Measurements from ENCODE around the gene TRAF3.

Gene TRAF3

GRCh38 chr14:102826751-102827675 is 49.8 kb downstream of the TRAF3 start:
- no peak overlapping the region for H2BK15ac ChIP-seq (replicated peaks; ENCODE audit: low read depth)
- no peak overlapping the region for H3K4me2 ChIP-seq (ENCODE audit: low read length)
- no peak overlapping the region for H3K23ac ChIP-seq (ENCODE audit: low read length)
- no peak for DNase-seq
- H3K9ac ChIP-seq (ENCODE audit: low read length): no peak overlapping the region
- no peaks in the 10 kb centered on the region for H3K4me1 ChIP-seq (ENCODE audit: control insufficient read depth, low read depth, low read length)
- no peak overlapping the region for H3K56ac ChIP-seq (ENCODE audit: low read length)
- no peak overlapping the region for H4K5ac ChIP-seq (ENCODE audit: low read length)
- no peak overlapping the region for H3K18ac ChIP-seq (ENCODE audit: low read length)
- H3K36me3 ChIP-seq (ENCODE audit: control insufficient read depth, insufficient read depth, low read length): no peaks in the 10 kb centered on the region
- H2BK5ac ChIP-seq (ENCODE audit: low read length): no peak overlapping the region
- H3K27me3 ChIP-seq (ENCODE audit: insufficient read depth, low read length, poor library complexity): no peaks in the 10 kb centered on the region
- H2AK5ac ChIP-seq (ENCODE audit: low read length): no peak overlapping the region
- no peak overlapping the region for H3K4me3 ChIP-seq (ENCODE audit: low read length)
- H3K27ac ChIP-seq (ENCODE audit: low read depth, low read length): no peak overlapping the region
- H4K8ac ChIP-seq (ENCODE audit: low read depth, low read length): no peak overlapping the region
- no peak overlapping the region for H2BK120ac ChIP-seq (ENCODE audit: low read depth, low read length)
- peaks cover 2% of the 10 kb centered on the region for H3K79me2 ChIP-seq (ENCODE audit: control insufficient read depth, insufficient read depth, low read length)
- H3K79me1 ChIP-seq (ENCODE audit: low read length): no peaks in the 10 kb centered on the region
- H3K4ac ChIP-seq (ENCODE audit: low read depth, low read length): no peak overlapping the region
- WGBS (ENCODE audit: extremely low coverage, insufficient coverage, low lambda C conversion rate): no CpG with 5 or more reads among the region's 25 CpGs

GRCh38 chr14:102827716-102828115 is 50.5 kb downstream of the TRAF3 start:
- Histone ChIP-seq H3K56ac (ENCODE audit: low read length) (no peak overlapping the region), H3K4me3 (ENCODE audit: low read length) (no peak overlapping the region), H3K23ac (ENCODE audit: low read length) (no peak overlapping the region), H3K4me1 (ENCODE audit: control insufficient read depth, low read depth, low read length) (no peaks in the 10 kb centered on the region), H2BK120ac (ENCODE audit: low read depth, low read length) (no peak overlapping the region), H3K79me1 (ENCODE audit: low read length) (no peaks in the 10 kb centered on the region), H2BK5ac (ENCODE audit: low read length) (no peak overlapping the region), H3K9ac (ENCODE audit: low read length) (no peak overlapping the region), H3K4ac (ENCODE audit: low read depth, low read length) (no peak overlapping the region), H4K5ac (ENCODE audit: low read length) (no peak overlapping the region), H3K79me2 (ENCODE audit: control insufficient read depth, insufficient read depth, low read length) (peaks cover 2% of the 10 kb centered on the region), H4K8ac (ENCODE audit: low read depth, low read length) (no peak overlapping the region), H2AK5ac (ENCODE audit: low read length) (no peak overlapping the region), H3K27ac (ENCODE audit: low read depth, low read length) (no peak overlapping the region), H3K36me3 (ENCODE audit: control insufficient read depth, insufficient read depth, low read length) (no peaks in the 10 kb centered on the region), H2BK15ac (replicated peaks; ENCODE audit: low read depth) (no peak overlapping the region), H3K18ac (ENCODE audit: low read length) (no peak overlapping the region), H3K4me2 (ENCODE audit: low read length) (no peak overlapping the region), H3K27me3 (ENCODE audit: insufficient read depth, low read length, poor library complexity) (no peaks in the 10 kb centered on the region)
- WGBS (ENCODE audit: extremely low coverage, insufficient coverage, low lambda C conversion rate): no CpG with 5 or more reads among the region's 13 CpGs
- DNase-seq: no peak

- Histone ChIP-seq H3K4ac (ENCODE audit: low read depth, low read length) (no peak overlapping the region), H2BK5ac (ENCODE audit: low read length) (no peak overlapping the region), H3K23ac (ENCODE audit: low read length) (no peak overlapping the region), H3K79me1 (ENCODE audit: low read length) (no peaks in the 10 kb centered on the region), H3K4me2 (ENCODE audit: low read length) (no peak overlapping the region), H3K18ac (ENCODE audit: low read length) (no peak overlapping the region), H4K5ac (ENCODE audit: low read length) (no peak overlapping the region), H3K4me3 (ENCODE audit: low read length) (no peak overlapping the region), H3K56ac (ENCODE audit: low read length) (no peak overlapping the region), H2BK15ac (replicated peaks; ENCODE audit: low read depth) (no peak overlapping the region), H2BK120ac (ENCODE audit: low read depth, low read length) (no peak overlapping the region), H3K36me3 (ENCODE audit: control insufficient read depth, insufficient read depth, low read length) (no peaks in the 10 kb centered on the region), H3K4me1 (ENCODE audit: control insufficient read depth, low read depth, low read length) (no peaks in the 10 kb centered on the region), H2AK5ac (ENCODE audit: low read length) (no peak overlapping the region), H3K27me3 (ENCODE audit: insufficient read depth, low read length, poor library complexity) (no peaks in the 10 kb centered on the region), H3K27ac (ENCODE audit: low read depth, low read length) (no peak overlapping the region), H3K9ac (ENCODE audit: low read length) (no peak overlapping the region), H3K79me2 (ENCODE audit: control insufficient read depth, insufficient read depth, low read length) (peaks cover 2% of the 10 kb centered on the region), H4K8ac (ENCODE audit: low read depth, low read length) (no peak overlapping the region)
- DNase-seq: no peak
- no CpG with 5 or more reads among the region's 11 CpGs for WGBS (ENCODE audit: extremely low coverage, insufficient coverage, low lambda C conversion rate)
These were observed 50.9 kb downstream of the TRAF3 start for GRCh38 chr14:102828151-102828550.

GRCh38 chr14:102829016-102829548 is 51.8 kb downstream of the TRAF3 start:
- Histone ChIP-seq H4K8ac (ENCODE audit: low read depth, low read length) (no peak overlapping the region), H3K23ac (ENCODE audit: low read length) (no peak overlapping the region), H3K79me2 (ENCODE audit: control insufficient read depth, insufficient read depth, low read length) (no peaks in the 10 kb centered on the region), H3K4ac (ENCODE audit: low read depth, low read length) (no peak overlapping the region), H3K4me1 (ENCODE audit: control insufficient read depth, low read depth, low read length) (no peaks in the 10 kb centered on the region), H3K56ac (ENCODE audit: low read length) (no peak overlapping the region), H2AK5ac (ENCODE audit: low read length) (no peak overlapping the region), H2BK5ac (ENCODE audit: low read length) (no peak overlapping the region), H2BK15ac (replicated peaks; ENCODE audit: low read depth) (no peak overlapping the region), H3K36me3 (ENCODE audit: control insufficient read depth, insufficient read depth, low read length) (no peaks in the 10 kb centered on the region), H3K18ac (ENCODE audit: low read length) (no peak overlapping the region), H3K27ac (ENCODE audit: low read depth, low read length) (no peak overlapping the region), H3K27me3 (ENCODE audit: insufficient read depth, low read length, poor library complexity) (no peaks in the 10 kb centered on the region), H3K79me1 (ENCODE audit: low read length) (no peaks in the 10 kb centered on the region), H3K4me3 (ENCODE audit: low read length) (no peak overlapping the region), H3K9ac (ENCODE audit: low read length) (no peak overlapping the region), H2BK120ac (ENCODE audit: low read depth, low read length) (no peak overlapping the region), H3K4me2 (ENCODE audit: low read length) (no peak overlapping the region), H4K5ac (ENCODE audit: low read length) (no peak overlapping the region)
- no peak for DNase-seq
- WGBS (ENCODE audit: extremely low coverage, insufficient coverage, low lambda C conversion rate): no CpG with 5 or more reads among the region's 5 CpGs

GRCh38 chr14:102830474-102831045 is 53.3 kb downstream of the TRAF3 start:
- H3K4me3 ChIP-seq (ENCODE audit: low read length): no peak overlapping the region
- H2AK5ac ChIP-seq (ENCODE audit: low read length): no peak overlapping the region
- no peaks in the 10 kb centered on the region for H3K27me3 ChIP-seq (ENCODE audit: insufficient read depth, low read length, poor library complexity)
- no peak overlapping the region for H3K56ac ChIP-seq (ENCODE audit: low read length)
- no peak overlapping the region for H3K4ac ChIP-seq (ENCODE audit: low read depth, low read length)
- no peaks in the 10 kb centered on the region for H3K4me1 ChIP-seq (ENCODE audit: control insufficient read depth, low read depth, low read length)
- no peak overlapping the region for H4K5ac ChIP-seq (ENCODE audit: low read length)
- H2BK15ac ChIP-seq (replicated peaks; ENCODE audit: low read depth): no peak overlapping the region
- no peak overlapping the region for H3K23ac ChIP-seq (ENCODE audit: low read length)
- no peak overlapping the region for H3K27ac ChIP-seq (ENCODE audit: low read depth, low read length)
- H2BK120ac ChIP-seq (ENCODE audit: low read depth, low read length): no peak overlapping the region
- no peak for DNase-seq
- H4K8ac ChIP-seq (ENCODE audit: low read depth, low read length): no peak overlapping the region
- WGBS (ENCODE audit: extremely low coverage, insufficient coverage, low lambda C conversion rate): no CpG with 5 or more reads among the region's 3 CpGs
- no peak overlapping the region for H3K9ac ChIP-seq (ENCODE audit: low read length)
- no peaks in the 10 kb centered on the region for H3K79me2 ChIP-seq (ENCODE audit: control insufficient read depth, insufficient read depth, low read length)
- H2BK5ac ChIP-seq (ENCODE audit: low read length): no peak overlapping the region
- no peaks in the 10 kb centered on the region for H3K79me1 ChIP-seq (ENCODE audit: low read length)
- no peak overlapping the region for H3K4me2 ChIP-seq (ENCODE audit: low read length)
- H3K18ac ChIP-seq (ENCODE audit: low read length): no peak overlapping the region
- no peaks in the 10 kb centered on the region for H3K36me3 ChIP-seq (ENCODE audit: control insufficient read depth, insufficient read depth, low read length)
